Measurements from ENCODE around the gene PEX26.

DNA sequence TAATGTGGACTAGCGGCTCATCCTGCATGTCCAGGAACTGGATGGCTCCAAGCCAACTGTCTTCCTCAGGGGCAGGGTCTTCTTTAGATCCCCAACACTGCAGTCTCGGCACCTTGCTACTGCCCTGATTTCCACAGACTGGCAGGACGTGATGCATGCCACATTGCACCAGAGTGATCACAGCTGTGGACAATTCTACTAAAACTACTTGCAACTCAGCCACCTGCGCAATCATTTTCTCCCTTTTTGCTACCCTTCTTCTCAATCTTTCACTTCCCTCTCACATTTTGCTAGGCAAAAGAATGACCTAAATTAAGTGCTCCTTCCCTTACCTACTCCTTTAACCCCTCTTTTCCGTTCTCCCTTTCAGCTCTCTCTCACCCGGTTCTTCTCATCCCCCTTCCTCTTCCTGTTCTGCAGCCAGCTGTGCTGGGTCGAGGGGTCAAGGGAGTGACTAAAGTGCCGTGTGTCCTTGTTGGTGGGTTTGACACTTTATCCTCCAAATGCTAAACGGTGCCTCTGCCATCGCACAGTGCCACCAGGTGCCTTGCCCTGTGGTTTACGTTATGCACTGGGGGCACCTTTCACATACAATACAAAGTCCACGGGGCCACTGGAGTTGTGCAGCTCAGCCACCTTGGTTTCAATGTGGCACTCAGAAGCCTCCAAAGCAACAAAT lies 11.5 kb upstream of the PEX26 start:
- TF ChIP-seq EP300 (conservative IDR thresholded peaks at IDR 0.05; ENCODE audit: poor library complexity, severe bottlenecking): no peak
- TF ChIP-seq CTCF (IDR thresholded peaks at IDR 0.05; ENCODE audit: poor library complexity, severe bottlenecking): no peak
- no peak for TF ChIP-seq MXI1 (conservative IDR thresholded peaks at IDR 0.05; ENCODE audit: poor library complexity, severe bottlenecking)
- no peak for TF ChIP-seq EZH2 (IDR thresholded peaks at IDR 0.05; ENCODE audit: borderline replicate concordance, insufficient read depth, low read length, poor library complexity, severe bottlenecking)
- TF ChIP-seq SMC3 (conservative IDR thresholded peaks at IDR 0.05; ENCODE audit: poor library complexity): no peak

Data from neural cell (in vitro differentiated cells).